GM19099 (cell line): ENCODE results near the gene MBNL1.

Source experiments
- POLR2A ChIP-seq: IDR thresholded peaks from 3 replicates; pipeline ENCODE4 v1.6.1; 2011; ENCODE audit warnings: low read depth; ENCODE audit not compliant: insufficient read length; ENCODE audit errors: extremely low read depth

The MBNL1 gene

DNA sequence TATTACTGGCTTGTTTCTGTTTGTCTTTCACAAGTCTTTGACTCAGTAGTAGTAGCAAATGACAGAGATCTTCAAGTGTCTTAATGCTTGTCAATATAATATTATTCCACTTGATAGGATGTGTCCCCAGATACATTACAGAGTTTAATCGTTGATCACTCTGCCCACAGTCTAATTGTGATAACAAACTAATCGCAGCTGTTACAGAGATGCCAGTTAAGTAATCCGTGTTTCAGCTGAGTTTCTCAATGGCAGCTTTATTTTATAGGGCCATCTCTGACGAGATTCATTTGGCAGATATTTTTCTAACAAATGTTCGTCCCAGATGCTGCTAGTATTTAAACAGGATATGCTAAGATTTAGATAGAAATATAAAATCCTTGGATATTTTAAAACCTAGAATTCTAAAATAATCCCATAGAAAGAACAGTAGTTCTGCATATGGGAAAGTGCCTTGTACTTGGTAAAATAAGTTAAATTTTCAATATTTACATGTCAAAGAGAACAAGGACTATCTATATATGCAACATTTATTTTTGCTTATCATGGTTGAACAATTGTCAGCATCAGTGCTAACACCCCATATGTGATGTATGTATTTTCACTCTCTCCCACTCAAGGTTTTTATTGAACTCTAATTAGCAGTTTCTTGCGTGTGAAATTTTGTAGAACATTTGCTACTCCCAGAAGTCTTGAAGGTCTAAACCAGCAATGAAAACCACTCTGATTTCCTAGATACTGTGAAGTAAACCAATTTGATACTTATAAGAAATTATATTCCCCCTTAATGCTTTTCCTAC, 185.5 kb downstream of the MBNL1 start:
- no peak for TF ChIP-seq POLR2A

DNA sequence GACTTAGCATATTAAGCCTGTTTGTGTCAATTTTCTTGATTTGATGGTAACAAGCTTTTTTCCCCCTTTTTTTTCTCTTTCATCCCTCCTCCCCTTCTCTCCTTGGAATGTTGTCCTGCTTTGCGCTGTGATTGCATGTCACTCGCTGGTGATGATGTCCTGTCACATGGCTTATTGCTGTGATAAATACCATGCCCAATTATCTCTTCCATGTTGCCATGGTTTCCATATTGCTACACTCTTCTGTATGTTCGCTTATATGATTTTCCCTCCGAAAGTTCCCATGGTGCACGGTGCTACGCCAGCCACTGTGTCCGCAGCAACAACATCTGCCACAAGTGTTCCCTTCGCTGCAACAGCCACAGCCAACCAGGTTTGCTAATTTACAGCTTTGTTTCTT, 187.3 kb downstream of the MBNL1 start:
- TF ChIP-seq POLR2A, result no peak

DNA sequence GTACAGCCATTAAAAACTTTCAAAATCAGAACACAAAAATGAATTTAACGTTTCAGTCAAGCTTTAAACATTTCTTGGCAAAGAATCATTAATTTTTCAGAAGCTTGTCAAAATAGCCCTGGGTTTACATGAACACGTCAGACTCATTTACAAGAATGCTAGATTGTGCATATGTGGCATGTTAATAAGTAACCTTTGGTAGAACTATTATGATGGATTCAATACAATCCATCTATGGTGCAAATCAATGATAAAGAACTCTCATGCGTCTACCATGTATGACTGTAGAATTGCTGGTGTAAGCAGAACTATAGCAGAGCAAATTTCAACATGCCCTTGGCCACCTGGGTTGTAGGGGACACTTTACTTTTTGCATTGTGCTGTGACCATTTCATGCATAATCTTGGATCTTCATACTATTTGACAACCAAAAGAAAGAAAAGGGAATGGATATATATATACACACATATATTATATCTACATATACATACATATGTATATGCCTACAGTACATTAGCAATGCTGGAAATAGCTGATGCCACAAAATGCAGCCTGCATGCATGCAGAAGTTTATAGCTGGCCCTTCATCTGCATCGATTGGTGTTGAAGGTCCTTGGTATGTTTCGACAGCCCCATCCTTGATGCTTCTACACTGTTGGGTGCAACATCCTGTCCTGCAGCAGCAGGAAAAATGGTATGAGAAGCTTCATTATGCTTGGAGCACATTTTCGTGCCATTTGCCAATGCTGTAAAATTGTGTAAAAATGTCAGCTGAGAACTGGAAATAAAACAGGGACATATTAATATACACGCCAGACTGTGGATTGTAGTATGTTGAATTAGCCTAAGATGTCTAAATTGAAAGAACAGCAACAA, 189.0 kb downstream of the MBNL1 start:
- no peak for TF ChIP-seq POLR2A

DNA sequence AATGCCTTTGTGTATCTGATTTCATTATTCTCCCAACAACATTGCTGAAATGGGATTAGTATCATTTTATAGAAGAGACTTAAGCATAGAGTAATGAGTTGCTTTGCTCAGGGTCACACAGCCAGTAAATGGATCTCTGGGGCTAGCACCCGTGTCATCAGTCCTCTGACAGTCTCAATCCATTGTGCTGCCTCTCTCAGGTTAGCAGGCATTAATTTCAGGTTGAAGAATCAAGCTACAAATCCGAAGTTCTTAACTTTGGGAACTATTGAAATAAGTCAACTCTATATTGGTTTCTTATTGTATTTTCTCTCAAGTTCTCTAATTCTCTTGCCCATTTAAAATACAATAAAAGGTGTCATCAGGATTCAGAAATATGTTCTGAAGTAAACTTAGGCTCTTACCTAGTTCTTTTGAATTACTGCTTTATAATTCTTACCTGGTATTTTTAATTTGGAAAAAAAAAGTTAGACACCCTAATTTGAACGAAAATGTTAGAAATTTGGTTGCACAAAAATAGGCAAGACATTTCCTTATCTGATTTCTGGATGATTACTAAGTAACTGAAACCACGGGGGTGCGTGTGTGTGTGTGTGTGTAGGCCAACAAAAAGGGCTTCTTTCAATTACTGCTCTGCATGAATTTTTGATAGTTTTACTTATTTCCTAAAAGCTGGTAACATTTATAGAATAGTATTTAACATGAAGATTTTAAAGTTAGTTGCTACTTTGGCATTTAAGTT, 189.8 kb downstream of the MBNL1 start:
- TF ChIP-seq POLR2A, result no peak

DNA sequence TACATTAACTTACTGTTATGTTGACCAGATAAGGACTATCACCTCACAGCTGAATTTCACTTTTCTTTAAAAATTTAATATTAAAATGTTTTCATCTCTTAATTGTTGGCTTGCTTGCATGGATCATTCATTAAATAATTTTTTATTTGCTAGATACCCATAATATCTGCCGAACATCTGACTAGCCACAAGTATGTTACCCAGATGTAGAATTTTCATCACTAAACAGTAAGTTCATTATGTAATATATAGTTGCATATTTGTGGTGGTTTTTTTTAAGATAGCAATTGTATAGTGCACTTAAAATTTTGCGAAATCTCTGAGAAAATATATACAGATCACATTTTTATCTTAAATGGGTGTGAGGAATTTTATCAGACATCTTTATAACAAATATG, 190.4 kb downstream of the MBNL1 start:
- no peak for TF ChIP-seq POLR2A

DNA sequence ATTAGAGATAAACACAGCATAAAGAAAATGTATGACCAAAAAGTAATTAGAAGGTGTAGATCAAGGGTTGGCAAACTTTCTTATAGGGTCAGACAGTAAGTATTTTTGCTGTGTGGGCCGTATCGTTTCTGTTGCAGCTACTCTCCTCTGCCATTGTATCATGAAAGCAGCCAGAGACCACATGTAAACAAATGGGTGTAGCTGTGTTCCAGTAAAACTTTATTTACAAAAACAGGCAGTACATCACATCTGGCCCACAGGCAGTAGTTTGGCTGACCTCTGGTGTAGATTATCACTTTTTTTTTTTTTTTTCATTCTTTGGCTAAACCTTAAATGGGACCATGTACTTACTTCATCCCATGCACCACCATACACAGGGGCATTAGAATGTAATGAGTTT, 190.8 kb downstream of the MBNL1 start:
- no peak for TF ChIP-seq POLR2A

DNA sequence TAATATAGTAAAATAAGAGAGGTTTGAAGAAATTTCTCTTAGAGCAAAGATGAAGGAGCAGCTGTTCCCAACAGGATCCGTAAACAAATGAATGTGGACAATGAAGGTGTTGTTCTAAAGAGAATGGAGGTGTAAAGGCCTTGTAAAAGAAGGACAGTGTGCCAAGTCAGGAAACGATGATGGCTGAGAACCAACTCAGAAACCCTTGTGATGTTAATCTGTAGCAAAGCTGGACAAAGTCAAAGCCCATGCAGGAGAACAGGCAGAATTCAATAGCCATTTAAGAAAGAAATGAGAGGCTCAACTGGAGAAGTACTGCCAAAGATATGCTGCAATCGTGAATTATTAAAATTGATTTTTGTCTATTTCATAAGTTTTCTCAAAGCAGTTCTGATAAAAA, 192.2 kb downstream of the MBNL1 start:
- no peak for TF ChIP-seq POLR2A

DNA sequence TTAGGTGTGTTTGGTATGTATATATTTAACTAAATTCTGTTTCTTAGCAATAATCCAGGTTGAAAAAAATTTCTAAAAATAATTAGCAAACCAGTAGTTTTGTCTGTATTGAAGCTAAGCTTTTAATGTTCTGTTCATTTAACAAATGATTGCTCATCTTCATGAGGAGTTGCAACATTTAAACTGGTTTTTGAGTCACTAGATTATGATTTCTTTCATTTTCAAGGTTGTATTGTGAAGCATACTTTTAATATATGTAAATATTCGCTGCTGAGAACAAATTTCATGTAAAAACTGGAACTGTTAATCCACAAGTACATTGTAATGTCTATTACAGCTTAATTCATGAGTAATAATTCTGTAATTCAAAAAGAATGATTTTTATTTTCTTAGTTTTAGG, 192.7 kb downstream of the MBNL1 start:
- TF ChIP-seq POLR2A, result no peak

DNA sequence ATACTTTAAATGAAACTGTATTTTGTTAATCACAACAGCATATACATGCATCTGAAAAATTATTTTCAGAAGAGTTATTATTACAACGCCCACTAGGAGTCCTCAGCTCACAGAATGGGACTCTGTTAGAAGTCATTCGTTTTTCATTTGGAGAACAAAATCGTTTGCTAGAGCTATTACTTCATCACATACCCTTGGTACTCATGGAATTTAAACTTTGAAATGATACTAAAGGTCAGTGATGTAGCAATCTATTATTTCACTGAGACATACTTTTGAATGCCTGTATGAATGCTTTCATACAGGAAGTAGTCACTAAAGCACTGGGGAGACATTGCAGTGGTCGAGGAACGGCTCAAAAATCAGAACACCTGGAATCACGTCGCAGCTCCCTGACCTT, 198.1 kb downstream of the MBNL1 start:
- no peak for TF ChIP-seq POLR2A

DNA sequence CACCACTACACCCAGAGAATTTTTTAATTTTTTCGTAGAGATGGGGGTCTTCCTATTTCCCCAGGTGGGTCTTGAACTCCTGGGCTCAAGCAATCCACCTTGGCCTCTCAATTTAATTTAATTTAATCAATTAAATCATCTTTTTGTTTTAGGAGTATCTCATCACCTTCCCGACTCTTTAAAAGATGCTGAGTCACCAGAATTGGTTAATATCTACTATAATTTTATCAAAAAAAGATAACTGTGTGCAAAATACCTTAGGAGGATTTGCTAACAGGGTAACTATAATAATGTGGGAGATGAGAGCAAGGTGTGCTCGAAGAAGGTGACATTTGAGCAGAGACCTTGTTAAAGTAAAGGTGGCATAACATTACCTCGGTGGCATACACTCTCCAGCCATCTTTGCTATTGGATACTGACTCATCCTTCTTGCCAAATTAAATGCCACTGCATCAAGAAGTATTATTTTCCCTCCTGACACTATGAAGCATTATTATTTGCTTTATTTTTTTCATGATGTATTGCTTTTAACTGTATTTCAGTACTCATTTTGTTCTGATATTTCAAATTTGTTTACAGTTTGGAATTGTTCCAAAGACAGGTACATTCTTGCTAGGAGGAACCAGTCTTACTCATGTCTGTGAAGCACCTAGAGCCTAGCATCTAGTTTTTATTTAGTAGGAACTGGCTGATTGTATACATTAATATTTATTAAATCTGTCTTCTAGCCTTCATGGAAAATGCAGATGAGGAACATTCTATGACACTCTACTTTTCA, 200.7 kb downstream of the MBNL1 start:
- no peak for TF ChIP-seq POLR2A

DNA sequence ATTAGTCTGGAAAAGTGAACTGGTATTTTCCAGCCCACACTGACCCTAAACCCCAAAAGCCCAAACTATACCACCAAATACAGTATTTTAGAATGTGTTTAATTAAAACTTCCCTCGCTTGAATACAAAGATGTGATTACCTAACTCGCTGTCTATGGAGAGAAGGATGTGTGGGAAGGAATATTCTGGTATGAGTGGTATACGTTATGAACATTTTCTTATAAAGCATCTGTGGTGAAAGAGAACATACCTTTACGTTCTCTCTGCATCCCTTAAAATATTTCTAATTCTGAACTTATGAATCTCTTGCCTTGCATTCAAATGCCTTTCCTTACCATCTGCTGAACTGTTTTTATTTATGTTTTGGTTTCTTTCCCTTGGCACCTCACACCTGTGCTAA, 201.4 kb downstream of the MBNL1 start:
- TF ChIP-seq POLR2A, result no peak

DNA sequence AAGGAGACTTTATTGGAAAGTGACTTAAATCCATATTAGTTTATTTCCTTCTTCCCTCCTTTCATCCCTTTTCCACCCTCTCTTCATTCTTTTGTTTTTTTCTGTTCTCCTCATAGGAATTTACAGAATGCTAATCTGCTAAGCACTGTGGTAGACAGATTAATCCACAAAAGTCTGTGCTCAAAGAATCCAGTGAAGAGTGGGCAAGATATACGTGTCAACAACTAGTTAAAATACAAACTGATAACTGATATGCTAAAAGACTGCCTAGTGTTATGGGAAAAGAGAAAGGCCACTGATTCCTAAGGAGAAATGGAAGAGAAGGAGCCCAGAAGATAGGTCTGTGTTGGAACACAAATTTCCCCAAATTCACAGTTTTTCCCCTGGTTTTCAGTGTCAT, 202.2 kb downstream of the MBNL1 start:
- TF ChIP-seq POLR2A, result no peak

DNA sequence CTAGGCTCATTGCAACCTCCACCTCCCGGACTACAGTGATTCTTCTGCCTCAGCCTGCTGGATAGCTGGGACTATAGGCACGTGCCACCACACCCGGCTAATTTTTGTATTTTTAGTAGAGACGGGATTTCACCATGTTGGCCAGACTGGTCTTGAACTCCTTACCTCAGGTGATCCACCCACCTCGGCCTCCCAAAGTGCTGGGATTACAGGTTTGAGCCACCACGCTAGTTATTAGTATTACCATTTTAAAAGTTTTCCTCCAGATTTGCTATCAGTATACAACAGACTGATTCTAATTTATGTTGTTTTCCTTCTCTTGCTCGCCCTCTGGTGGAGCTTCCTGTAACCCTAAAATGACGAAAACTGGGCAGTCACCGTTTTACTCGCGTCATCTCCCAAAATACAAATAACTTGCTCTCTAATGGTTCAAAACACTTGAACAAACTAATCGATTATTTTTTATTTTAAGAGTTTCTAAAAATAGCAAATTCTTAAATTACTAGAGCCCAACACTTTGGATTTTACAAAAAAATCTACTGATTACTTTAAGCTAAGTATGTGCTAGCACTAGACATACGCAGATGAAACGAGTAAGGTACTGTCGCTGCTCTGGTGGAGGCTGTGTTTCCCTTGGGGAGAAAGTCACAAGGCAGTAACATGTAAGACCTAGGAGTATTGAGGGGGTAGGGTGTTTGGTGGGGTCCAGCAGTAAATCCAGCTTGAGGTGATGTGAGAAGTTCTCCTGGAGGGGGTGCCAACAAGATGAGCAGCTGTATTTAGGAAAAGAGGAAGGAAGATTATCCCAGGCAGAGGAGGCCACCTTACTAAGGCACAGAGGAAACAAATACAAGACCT, 203.3 kb downstream of the MBNL1 start:
- TF ChIP-seq POLR2A, result no peak

DNA sequence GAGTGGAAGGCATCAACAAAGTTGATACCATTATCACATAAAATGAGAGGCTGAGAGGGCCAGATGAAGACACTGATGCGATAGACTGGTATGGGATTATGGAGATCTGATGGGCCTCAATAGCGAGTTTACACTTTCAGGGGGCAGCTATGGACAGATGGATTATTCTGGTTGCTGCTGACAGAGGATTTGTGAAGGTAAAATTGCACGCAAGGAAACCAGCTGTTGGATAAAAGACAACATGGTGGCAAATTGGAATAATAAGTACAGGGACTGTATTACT, 203.9 kb downstream of the MBNL1 start:
- TF ChIP-seq POLR2A, result no peak
